ENCODE measurements around the gene RFX2.

Gene RFX2

GRCh38 chr19:5999693-6000092 is 110.6 kb downstream of the RFX2 start:
- Histone ChIP-seq H3K27ac (ENCODE audit: low read length) (no peak overlapping the region), H3K4me1 (ENCODE audit: control insufficient read depth, low read depth, low read length) (no peaks in the 10 kb centered on the region), H3K27me3 (ENCODE audit: control insufficient read depth, insufficient read depth, low read length) (no peaks in the 10 kb centered on the region), H3K9me3 (ENCODE audit: control insufficient read depth, low read depth, low read length) (no peaks in the 10 kb centered on the region), H3K36me3 (ENCODE audit: control insufficient read depth, low read depth, low read length) (no peaks in the 10 kb centered on the region), H3K4me3 (ENCODE audit: low read length) (no peak overlapping the region), H3K9ac (ENCODE audit: low read length) (no peak overlapping the region)

- H3K9me3 ChIP-seq (ENCODE audit: control insufficient read depth, low read depth, low read length): no peaks in the 10 kb centered on the region
- H3K4me3 ChIP-seq (ENCODE audit: low read length): no peak overlapping the region
- no peaks in the 10 kb centered on the region for H3K4me1 ChIP-seq (ENCODE audit: control insufficient read depth, low read depth, low read length)
- no peaks in the 10 kb centered on the region for H3K36me3 ChIP-seq (ENCODE audit: control insufficient read depth, low read depth, low read length)
- no peak overlapping the region for H3K27ac ChIP-seq (ENCODE audit: low read length)
- no peaks in the 10 kb centered on the region for H3K27me3 ChIP-seq (ENCODE audit: control insufficient read depth, insufficient read depth, low read length)
- no peak overlapping the region for H3K9ac ChIP-seq (ENCODE audit: low read length)
Observed at GRCh38 chr19:5997371-5997770, 112.9 kb downstream of the RFX2 start.

GRCh38 chr19:5996623-5997320 is 113.5 kb downstream of the RFX2 start:
- no peaks in the 10 kb centered on the region for H3K27me3 ChIP-seq (ENCODE audit: control insufficient read depth, insufficient read depth, low read length)
- no peak overlapping the region for H3K27ac ChIP-seq (ENCODE audit: low read length)
- no peaks in the 10 kb centered on the region for H3K9me3 ChIP-seq (ENCODE audit: control insufficient read depth, low read depth, low read length)
- no peaks in the 10 kb centered on the region for H3K36me3 ChIP-seq (ENCODE audit: control insufficient read depth, low read depth, low read length)
- H3K4me1 ChIP-seq (ENCODE audit: control insufficient read depth, low read depth, low read length): no peaks in the 10 kb centered on the region
- H3K9ac ChIP-seq (ENCODE audit: low read length): no peak overlapping the region
- no peak overlapping the region for H3K4me3 ChIP-seq (ENCODE audit: low read length)

- Histone ChIP-seq H3K9me3 (ENCODE audit: control insufficient read depth, low read depth, low read length) (no peaks in the 10 kb centered on the region), H3K36me3 (ENCODE audit: control insufficient read depth, low read depth, low read length) (no peaks in the 10 kb centered on the region), H3K27me3 (ENCODE audit: control insufficient read depth, insufficient read depth, low read length) (no peaks in the 10 kb centered on the region), H3K9ac (ENCODE audit: low read length) (no peak overlapping the region), H3K27ac (ENCODE audit: low read length) (no peak overlapping the region), H3K4me1 (ENCODE audit: control insufficient read depth, low read depth, low read length) (no peaks in the 10 kb centered on the region), H3K4me3 (ENCODE audit: low read length) (no peak overlapping the region)
Observed at GRCh38 chr19:5996102-5996501, 114.2 kb downstream of the RFX2 start.

- no peaks in the 10 kb centered on the region for H3K36me3 ChIP-seq (ENCODE audit: control insufficient read depth, low read depth, low read length)
- no peak overlapping the region for H3K9ac ChIP-seq (ENCODE audit: low read length)
- no peak overlapping the region for H3K27ac ChIP-seq (ENCODE audit: low read length)
- H3K27me3 ChIP-seq (ENCODE audit: control insufficient read depth, insufficient read depth, low read length): no peaks in the 10 kb centered on the region
- H3K4me1 ChIP-seq (ENCODE audit: control insufficient read depth, low read depth, low read length): no peaks in the 10 kb centered on the region
- no peak overlapping the region for H3K4me3 ChIP-seq (ENCODE audit: low read length)
- no peaks in the 10 kb centered on the region for H3K9me3 ChIP-seq (ENCODE audit: control insufficient read depth, low read depth, low read length)
Observed at GRCh38 chr19:5995606-5996005, 114.7 kb downstream of the RFX2 start.

- no peaks in the 10 kb centered on the region for H3K9me3 ChIP-seq (ENCODE audit: control insufficient read depth, low read depth, low read length)
- H3K4me1 ChIP-seq (ENCODE audit: control insufficient read depth, low read depth, low read length): no peaks in the 10 kb centered on the region
- H3K9ac ChIP-seq (ENCODE audit: low read length): no peak overlapping the region
- H3K36me3 ChIP-seq (ENCODE audit: control insufficient read depth, low read depth, low read length): no peaks in the 10 kb centered on the region
- H3K27ac ChIP-seq (ENCODE audit: low read length): no peak overlapping the region
- no peaks in the 10 kb centered on the region for H3K27me3 ChIP-seq (ENCODE audit: control insufficient read depth, insufficient read depth, low read length)
- H3K4me3 ChIP-seq (ENCODE audit: low read length): no peak overlapping the region
Observed at GRCh38 chr19:5994405-5995165, 115.7 kb downstream of the RFX2 start.

GRCh38 chr19:5993648-5994358 is 116.5 kb downstream of the RFX2 start:
- Histone ChIP-seq H3K4me3 (ENCODE audit: low read length) (no peak overlapping the region), H3K9ac (ENCODE audit: low read length) (no peak overlapping the region), H3K27ac (ENCODE audit: low read length) (no peak overlapping the region), H3K4me1 (ENCODE audit: control insufficient read depth, low read depth, low read length) (no peaks in the 10 kb centered on the region), H3K36me3 (ENCODE audit: control insufficient read depth, low read depth, low read length) (no peaks in the 10 kb centered on the region), H3K27me3 (ENCODE audit: control insufficient read depth, insufficient read depth, low read length) (no peaks in the 10 kb centered on the region), H3K9me3 (ENCODE audit: control insufficient read depth, low read depth, low read length) (no peaks in the 10 kb centered on the region)

GRCh38 chr19:5993201-5993600 is 117.1 kb downstream of the RFX2 start:
- H3K4me1 ChIP-seq (ENCODE audit: control insufficient read depth, low read depth, low read length): no peaks in the 10 kb centered on the region
- H3K9ac ChIP-seq (ENCODE audit: low read length): no peak overlapping the region
- no peaks in the 10 kb centered on the region for H3K36me3 ChIP-seq (ENCODE audit: control insufficient read depth, low read depth, low read length)
- H3K27me3 ChIP-seq (ENCODE audit: control insufficient read depth, insufficient read depth, low read length): no peaks in the 10 kb centered on the region
- no peak overlapping the region for H3K4me3 ChIP-seq (ENCODE audit: low read length)
- no peaks in the 10 kb centered on the region for H3K9me3 ChIP-seq (ENCODE audit: control insufficient read depth, low read depth, low read length)
- H3K27ac ChIP-seq (ENCODE audit: low read length): no peak overlapping the region

- Histone ChIP-seq H3K4me1 (ENCODE audit: control insufficient read depth, low read depth, low read length) (no peaks in the 10 kb centered on the region), H3K36me3 (ENCODE audit: control insufficient read depth, low read depth, low read length) (no peaks in the 10 kb centered on the region), H3K9ac (ENCODE audit: low read length) (no peak overlapping the region), H3K9me3 (ENCODE audit: control insufficient read depth, low read depth, low read length) (no peaks in the 10 kb centered on the region), H3K27me3 (ENCODE audit: control insufficient read depth, insufficient read depth, low read length) (no peaks in the 10 kb centered on the region), H3K27ac (ENCODE audit: low read length) (no peak overlapping the region), H3K4me3 (ENCODE audit: low read length) (no peak overlapping the region)
Observed at GRCh38 chr19:5992756-5993155, 117.5 kb downstream of the RFX2 start.

- Histone ChIP-seq H3K4me3 (ENCODE audit: low read length) (no peak overlapping the region), H3K36me3 (ENCODE audit: control insufficient read depth, low read depth, low read length) (no peaks in the 10 kb centered on the region), H3K9ac (ENCODE audit: low read length) (no peak overlapping the region), H3K4me1 (ENCODE audit: control insufficient read depth, low read depth, low read length) (no peaks in the 10 kb centered on the region), H3K27me3 (ENCODE audit: control insufficient read depth, insufficient read depth, low read length) (no peaks in the 10 kb centered on the region), H3K27ac (ENCODE audit: low read length) (no peak overlapping the region), H3K9me3 (ENCODE audit: control insufficient read depth, low read depth, low read length) (no peaks in the 10 kb centered on the region)
Observed at GRCh38 chr19:5991244-5991838, 119.0 kb downstream of the RFX2 start.

- no peak overlapping the region for H3K4me3 ChIP-seq (ENCODE audit: low read length)
- H3K4me1 ChIP-seq (ENCODE audit: control insufficient read depth, low read depth, low read length): no peaks in the 10 kb centered on the region
- H3K9me3 ChIP-seq (ENCODE audit: control insufficient read depth, low read depth, low read length): no peaks in the 10 kb centered on the region
- no peak overlapping the region for H3K27ac ChIP-seq (ENCODE audit: low read length)
- H3K36me3 ChIP-seq (ENCODE audit: control insufficient read depth, low read depth, low read length): no peaks in the 10 kb centered on the region
- no peaks in the 10 kb centered on the region for H3K27me3 ChIP-seq (ENCODE audit: control insufficient read depth, insufficient read depth, low read length)
- H3K9ac ChIP-seq (ENCODE audit: low read length): no peak overlapping the region
Observed at GRCh38 chr19:5990289-5990797, 120.0 kb downstream of the RFX2 start.
